ENCODE data around the gene COL20A1. TPM values are rescaled to one million over a fixed set of nuclear protein-coding genes. Genes with fewer than 3 reads are reported as not detected.

The COL20A1 gene
- not detected in 2 replicates for total RNA-seq

DNA sequence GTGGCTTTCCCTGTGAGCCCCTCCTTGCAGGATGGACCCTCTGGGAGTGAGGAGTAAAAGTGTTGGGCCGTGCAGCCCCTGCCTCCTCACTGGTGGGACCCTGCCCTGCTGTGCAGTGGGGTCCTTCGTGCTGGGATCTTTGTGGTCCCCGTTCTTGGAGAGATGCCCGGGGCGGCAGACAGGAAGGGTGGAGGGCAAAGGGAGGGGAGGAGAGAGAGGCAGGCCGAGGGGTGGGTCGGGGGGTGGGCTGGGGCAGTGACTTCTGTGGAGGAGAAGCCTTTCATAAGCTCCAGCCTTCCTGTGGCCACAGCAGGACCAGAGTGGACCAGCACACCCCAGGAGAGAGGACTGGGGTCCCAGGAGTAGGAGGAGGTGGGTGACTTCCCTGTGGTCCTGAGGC, at the start of gene COL20A1:
COL20A1 (plus strand) TSS at position 283 of the 400 bp plus-strand sequence. CDS start 1,922 bp downstream, outside the sequence.
- Histone ChIP-seq H3K36me3 (ENCODE audit: control insufficient read depth, insufficient read depth, low read length) (no peaks in the 10 kb centered on the region), H3K4me3 (ENCODE audit: low read depth, low read length) (no peak within 1 kb of the TSS), H3K27me3 (ENCODE audit: control insufficient read depth, insufficient read depth, low read length) (peaks cover 37% of the 10 kb centered on the region)
- TF ChIP-seq, protein P1, sequence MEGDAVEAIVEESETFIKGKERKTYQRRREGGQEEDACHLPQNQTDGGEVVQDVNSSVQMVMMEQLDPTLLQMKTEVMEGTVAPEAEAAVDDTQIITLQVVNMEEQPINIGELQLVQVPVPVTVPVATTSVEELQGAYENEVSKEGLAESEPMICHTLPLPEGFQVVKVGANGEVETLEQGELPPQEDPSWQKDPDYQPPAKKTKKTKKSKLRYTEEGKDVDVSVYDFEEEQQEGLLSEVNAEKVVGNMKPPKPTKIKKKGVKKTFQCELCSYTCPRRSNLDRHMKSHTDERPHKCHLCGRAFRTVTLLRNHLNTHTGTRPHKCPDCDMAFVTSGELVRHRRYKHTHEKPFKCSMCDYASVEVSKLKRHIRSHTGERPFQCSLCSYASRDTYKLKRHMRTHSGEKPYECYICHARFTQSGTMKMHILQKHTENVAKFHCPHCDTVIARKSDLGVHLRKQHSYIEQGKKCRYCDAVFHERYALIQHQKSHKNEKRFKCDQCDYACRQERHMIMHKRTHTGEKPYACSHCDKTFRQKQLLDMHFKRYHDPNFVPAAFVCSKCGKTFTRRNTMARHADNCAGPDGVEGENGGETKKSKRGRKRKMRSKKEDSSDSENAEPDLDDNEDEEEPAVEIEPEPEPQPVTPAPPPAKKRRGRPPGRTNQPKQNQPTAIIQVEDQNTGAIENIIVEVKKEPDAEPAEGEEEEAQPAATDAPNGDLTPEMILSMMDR (IDR thresholded peaks at IDR 0.05; ENCODE audit: insufficient read depth, low read length, poor library complexity, severe bottlenecking) = no peak
- DNase-seq (ENCODE audit: low read depth) = no peak

DNA sequence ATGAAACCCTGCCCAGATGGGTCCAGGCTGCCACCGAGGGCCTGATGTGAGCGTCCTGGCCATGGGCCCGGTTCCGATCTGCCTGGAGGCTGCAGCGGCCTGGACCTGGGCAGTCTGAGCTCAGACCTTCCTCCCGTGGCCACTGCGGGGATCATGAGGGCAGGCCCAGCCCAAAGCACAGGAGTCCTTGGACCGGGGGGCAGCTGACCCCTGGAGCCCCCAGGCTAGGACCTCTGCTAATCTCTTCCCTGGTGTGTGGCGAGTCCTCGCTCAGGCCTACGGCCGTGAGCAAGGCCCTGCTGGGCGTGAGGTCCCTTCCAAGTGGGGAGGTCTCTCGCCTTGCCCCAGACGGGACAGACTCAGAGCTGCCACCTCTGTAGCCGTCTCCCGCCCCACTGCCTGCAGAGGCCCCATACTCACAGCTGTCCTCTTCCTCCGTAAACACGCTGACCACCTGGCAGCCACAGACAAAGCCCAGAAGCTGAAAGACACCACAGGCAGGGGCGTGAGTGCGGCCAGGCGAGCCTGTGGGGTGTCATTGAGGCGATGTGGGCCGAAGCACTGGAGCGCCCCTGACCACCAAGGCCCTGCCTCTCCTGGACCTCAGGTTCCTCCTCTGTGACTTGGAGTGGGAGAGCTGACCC, 49.3 kb upstream of the COL20A1 start:
- no peak for DNase-seq (ENCODE audit: low read depth)
- Histone ChIP-seq H3K36me3 (ENCODE audit: control insufficient read depth, insufficient read depth, low read length) (no peaks in the 10 kb centered on the region), H3K4me3 (ENCODE audit: low read depth, low read length) (no peak overlapping the region), H3K27me3 (ENCODE audit: control insufficient read depth, insufficient read depth, low read length) (peaks cover 8% of the 10 kb centered on the region)
- TF ChIP-seq, protein P1 (IDR thresholded peaks at IDR 0.05; ENCODE audit: insufficient read depth, low read length, poor library complexity, severe bottlenecking) = no peak

DNA sequence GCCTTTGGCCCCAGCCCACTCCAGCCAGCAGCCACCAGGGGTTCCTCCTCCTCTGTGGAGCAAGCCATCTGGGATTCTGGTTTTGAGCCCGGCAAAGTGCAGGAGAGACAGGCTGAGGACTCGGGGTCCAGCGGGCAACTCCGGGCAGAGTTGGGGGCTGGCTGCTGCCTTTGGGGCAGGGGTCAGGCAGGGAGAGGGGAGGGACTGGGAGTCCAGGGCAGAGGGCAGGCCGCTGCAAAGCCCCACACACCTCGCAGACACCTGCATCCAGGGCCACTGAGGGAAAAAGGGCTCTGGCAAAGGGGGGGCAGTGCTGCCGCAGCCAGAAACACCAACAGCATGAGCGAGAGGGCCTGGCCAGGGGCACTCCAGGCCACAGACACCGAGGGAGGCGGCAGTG, 48.5 kb upstream of the COL20A1 start:
- TF ChIP-seq, protein P1 (IDR thresholded peaks at IDR 0.05; ENCODE audit: insufficient read depth, low read length, poor library complexity, severe bottlenecking) = no peak
- Histone ChIP-seq H3K36me3 (ENCODE audit: control insufficient read depth, insufficient read depth, low read length) (no peaks in the 10 kb centered on the region), H3K4me3 (ENCODE audit: low read depth, low read length) (no peak overlapping the region), H3K27me3 (ENCODE audit: control insufficient read depth, insufficient read depth, low read length) (peaks cover 11% of the 10 kb centered on the region)
- DNase-seq (ENCODE audit: low read depth) = no peak

DNA sequence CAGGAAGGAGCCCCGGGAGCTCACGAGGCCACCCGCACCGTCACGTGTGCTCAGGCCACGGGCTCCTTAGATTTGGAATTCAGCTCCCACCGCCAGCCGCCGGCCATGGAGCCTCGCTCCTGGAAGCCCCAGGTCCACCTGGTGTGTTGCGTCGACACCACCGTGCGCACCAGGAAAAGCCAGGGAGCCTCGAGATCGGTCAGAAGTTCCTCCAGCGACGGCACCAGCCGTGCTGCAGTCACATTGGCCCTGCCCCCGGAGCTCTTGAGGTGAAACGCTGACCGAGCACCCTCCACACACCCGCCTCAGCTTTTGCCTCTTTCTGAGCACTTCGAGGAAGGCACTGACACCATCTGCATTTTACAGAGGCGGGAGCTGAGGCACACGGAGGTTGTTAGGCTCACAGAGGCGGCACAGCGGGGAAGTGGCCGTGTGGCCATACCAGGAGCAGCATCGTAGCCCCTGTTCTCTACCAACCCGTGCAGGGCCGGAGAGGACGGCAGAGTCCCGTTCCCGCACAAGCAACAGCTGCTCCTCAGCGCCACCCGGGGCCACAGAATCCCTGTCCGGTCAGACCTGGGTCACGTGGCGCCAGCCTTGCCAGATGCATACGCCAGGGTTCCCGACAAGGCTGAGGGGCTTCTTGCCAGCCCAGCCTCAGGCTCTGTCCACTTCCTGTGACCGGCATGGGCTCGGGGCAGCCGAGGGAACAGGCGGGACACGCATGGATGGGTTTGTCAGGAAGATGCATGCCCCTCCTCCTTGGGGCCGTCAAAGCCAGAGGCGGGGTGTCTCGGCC, 46.3 kb upstream of the COL20A1 start:
- Histone ChIP-seq H3K4me3 (ENCODE audit: low read depth, low read length) (no peak overlapping the region), H3K36me3 (ENCODE audit: control insufficient read depth, insufficient read depth, low read length) (no peaks in the 10 kb centered on the region), H3K27me3 (ENCODE audit: control insufficient read depth, insufficient read depth, low read length) (peaks cover 9% of the 10 kb centered on the region)
- TF ChIP-seq, protein P1 (IDR thresholded peaks at IDR 0.05; ENCODE audit: insufficient read depth, low read length, poor library complexity, severe bottlenecking) = no peak
- no peak for DNase-seq (ENCODE audit: low read depth)

DNA sequence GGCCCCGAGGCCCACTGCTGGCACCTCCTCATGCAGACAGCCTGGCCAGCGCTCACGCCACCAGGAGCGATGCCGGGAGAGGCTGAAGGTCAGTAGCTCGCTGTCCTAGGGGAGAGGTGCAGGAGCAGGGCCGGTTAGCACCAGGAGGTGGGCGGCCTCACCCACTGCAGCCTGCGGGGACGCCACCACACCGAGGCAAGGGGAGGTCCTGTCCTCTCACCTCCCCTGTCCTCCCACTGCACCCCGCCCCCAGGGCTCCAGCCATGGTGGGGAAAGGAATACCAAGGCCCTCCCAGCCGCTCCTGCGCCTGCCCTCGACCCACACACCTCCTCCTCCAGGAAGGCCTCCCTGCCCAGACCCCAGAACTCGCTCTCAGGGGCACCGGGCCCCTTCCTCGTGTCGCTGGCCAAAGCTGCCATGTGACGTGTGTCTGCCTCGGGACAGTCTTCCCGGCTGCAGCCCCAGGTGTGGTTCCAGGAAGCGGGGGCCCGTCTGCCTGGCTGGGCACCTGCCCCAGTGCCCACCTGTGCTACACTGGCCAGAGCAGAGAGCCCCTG, 45.2 kb upstream of the COL20A1 start:
- TF ChIP-seq, protein P1 (IDR thresholded peaks at IDR 0.05; ENCODE audit: insufficient read depth, low read length, poor library complexity, severe bottlenecking) = no peak
- Histone ChIP-seq H3K36me3 (ENCODE audit: control insufficient read depth, insufficient read depth, low read length) (no peaks in the 10 kb centered on the region), H3K27me3 (ENCODE audit: control insufficient read depth, insufficient read depth, low read length) (peaks cover 15% of the 10 kb centered on the region), H3K4me3 (ENCODE audit: low read depth, low read length) (no peak overlapping the region)
- no peak for DNase-seq (ENCODE audit: low read depth)
